Measurements from ENCODE around the gene USP13.

The USP13 gene

DNA sequence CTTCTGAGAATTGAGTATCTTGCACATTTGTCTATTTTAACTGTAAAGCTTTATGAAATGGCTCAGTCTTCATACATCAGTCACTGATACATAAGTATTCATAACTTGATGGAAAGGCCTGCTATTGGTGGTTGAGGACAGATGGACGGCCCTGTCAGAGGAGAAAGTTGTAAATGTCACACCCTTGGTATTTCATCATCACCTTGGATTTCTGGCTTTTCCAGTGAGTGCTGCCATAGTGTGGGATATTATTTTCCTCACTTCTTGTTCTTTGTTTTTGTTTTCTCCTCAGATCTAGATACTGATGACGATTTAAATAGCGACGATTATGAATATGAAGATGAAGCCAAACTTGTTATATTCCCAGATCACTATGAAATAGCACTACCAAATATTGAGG, 47.9 kb downstream of the USP13 start:
- DNase-seq: no peak

DNA sequence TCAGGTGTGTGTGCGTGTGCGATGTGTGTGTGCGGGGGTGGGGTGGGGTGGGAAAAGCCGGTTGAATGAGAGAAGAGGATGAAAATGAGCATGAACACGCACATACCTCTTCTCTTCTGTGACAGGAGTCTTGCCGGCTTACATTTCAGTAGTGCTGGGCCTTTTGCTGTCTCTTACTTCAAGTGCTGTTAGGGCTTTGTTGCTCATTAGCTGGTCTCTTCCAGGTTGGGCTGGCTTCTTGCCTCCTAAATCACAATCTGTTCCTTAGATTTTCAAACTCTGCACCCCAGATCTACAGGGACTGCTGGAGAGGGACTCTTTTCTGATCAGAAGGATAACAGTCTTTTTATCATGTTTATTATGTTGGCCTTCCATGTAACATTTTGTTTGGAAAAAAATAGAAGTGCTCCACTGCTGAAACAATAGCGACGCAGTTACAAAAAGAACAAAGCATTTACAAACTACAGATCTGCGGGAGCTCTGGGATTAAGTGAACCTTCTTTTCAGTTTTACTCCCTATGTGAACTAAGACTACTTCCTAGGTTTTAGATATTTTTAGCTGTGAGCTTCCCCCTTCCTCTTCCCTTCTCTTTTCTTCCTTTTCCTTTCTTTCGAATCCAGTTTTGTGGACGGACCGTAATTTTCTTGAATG, 48.5 kb downstream of the USP13 start:
- no peak for DNase-seq

DNA sequence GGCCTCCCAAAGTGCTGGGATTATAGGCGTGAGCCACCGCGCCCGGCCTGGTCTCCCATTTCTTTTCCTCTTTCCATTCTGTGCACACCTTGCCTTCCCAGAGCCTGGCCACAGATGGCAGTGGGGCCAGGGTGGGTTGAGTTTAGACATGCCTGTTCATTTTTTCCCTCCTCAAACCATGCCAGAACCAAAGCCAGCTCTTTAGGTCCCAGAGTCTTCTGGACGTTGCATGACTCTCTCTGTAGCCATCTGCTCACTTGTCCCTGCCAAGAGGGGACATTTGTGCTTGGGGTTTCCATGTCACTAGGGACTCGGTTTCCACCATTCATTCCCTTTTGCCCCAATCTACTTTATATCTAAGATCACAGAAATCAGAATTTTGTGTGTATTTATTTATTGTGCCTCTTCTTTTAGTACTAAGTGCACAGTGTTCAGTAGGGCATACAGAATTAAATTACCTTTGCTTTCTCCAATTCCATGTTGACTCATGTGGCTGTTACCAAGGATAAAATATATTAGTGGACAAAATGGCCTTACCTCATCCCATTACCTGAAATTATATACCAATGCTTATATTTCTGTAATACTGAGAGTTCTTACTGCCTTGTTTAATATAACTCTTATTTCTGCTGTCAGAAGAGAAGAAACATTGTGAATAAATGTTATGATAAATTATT, 49.6 kb downstream of the USP13 start:
- DNase-seq: no peak

DNA sequence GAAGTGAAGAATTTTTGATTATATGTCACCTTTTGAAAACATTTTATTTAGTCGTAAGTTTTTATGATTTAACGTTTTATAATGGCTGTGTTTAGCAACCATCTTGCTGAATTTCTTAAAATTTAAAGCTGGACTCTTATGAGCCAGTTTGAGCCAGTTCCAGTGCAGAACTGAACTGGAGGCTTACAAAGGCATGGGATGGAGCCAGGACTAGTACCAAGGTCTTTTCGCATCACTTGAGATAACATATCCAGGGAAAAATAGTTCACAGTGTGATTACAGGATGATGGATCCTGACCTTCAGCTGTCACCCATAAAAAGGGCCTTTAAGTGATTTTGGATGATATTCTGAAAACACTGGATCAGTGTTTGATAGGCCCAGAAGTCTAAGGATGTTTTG, 51.0 kb downstream of the USP13 start:
- DNase-seq: no peak

DNA sequence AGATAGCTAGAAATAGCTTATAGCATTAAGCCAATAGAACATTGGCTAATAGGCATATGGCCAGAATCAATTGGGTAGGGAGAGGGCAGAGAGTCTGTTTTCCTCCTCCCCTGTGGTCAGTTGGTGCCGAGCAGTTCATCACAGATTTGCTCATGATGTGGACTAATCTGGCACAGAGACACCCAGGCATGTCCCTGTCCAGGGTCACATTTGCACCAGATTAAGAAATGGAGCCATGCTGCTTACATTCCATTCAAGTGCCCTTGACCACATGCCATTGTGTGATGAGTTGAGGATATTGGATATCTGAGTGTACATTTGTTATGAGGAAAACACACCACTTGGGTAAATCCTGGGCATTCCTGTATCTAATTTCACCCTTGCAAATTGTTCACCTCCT, 53.4 kb downstream of the USP13 start:
- no peak for DNase-seq

DNA sequence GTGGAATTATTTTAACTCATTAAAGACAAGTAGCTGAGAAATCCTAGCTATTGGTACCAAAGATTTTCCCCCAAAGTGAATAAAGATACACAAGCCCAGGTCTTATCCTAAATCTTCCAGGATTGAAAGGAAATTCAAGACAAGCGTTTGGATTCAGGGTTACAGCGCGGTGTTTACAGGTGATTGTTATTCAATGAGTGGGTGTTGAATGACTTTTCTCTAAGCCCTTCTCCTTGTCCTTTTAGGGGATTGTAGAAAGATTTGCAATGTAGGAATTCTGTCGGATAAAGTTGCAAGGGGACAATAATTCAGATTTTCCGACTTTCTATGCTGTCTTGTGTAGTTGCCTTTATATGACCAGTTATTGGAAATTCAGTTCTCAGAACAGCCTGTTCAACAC, 57.2 kb downstream of the USP13 start:
- DNase-seq: no peak

DNA sequence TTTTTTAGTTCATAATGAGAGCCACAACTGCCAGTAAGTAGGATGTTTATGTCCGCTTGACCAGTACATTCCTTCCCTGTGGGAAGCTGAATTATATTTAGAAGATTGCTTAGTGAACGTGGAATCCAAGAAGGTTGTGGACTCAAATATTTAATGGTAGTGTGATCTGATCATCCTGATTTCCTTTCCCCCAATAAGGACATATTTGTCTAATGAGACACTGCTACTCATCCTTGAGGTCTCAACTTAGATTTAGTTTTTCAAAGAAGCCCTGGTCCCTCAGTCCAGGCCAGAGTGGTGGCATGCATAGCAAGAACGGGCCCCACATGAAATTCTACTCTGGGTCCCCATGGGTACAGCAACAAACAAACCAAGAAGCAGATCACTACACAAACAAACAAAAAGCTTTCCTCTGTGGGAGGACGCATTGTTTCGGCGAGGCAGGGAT, 60.8 kb downstream of the USP13 start:
- DNase-seq: no peak

DNA sequence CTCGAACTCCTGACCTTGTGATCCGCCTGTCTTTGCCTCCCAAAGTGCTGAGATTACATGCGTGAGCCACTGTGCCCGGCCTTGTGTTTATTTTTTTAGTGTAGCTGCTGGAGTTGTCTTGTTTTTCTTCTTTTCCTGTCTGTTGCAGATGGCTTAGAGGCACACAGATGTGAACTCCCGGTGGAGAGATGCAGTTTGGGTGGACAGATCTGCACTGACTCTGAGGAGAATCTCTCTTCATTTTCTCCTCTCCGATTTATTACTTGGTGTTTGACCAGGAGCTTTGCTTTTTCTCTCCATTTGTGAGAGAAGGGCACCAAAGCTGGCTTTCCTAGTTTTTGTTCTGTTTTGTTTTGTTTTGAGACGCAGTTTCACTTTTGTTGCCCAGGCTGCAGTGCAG, 62.7 kb downstream of the USP13 start:
- DNase-seq: no peak

DNA sequence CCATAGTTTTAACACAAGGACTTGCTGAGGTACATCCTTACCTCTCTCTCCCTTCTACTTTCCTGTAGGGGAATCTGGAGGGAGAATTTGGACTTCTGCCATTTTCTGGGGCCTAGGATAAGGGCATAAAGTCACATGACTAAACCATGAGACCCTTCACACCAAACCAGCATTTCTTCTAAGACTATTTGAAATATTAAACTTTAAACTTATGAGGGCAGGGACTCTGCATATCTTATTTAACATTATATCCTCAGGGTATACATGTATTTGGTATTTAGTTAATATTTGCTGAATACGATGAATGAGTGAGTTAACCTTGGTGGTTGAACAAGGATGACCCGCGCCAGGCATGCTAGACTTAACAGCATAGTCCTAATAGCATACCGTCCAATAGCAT, 63.4 kb downstream of the USP13 start:
- DNase-seq: no peak

DNA sequence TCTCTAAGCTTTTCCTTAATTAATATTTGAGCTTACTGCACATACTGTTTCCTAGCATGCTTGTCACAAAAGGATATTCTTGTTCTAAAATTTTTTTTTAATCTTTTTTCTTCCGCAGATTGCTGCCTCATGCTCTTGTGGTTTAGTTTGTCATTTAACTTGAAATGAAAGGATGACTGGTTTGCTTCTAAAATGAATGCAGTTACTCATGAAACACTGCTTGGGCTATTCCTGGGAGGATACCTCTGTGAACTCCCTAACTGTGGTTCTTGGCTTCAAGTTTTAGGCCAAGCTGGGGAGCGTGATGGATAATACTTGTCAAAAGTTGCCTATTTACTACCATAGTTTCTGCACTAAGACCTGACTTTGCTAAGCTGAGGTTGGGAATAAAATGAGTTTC, 64.0 kb downstream of the USP13 start:
- DNase-seq: no peak

DNA sequence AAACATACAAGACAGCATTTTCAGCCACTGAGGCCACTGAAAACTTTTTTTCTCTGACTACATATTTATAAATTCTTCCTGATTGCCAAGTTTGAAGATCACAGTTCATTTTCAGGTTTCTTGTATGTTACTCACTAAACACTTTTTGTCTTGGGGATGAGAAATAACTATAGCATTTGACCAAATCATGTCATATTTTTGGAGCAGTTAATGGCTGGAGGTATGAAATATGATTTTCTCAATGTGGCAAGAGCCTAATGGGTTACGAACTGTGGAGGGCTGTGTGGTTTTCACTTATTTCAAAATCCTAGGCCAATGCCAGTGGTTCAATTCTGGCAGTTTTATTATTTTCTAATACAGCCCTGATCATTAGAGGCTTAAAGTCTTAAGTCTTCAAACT, 64.4 kb downstream of the USP13 start:
- no peak for DNase-seq

DNA sequence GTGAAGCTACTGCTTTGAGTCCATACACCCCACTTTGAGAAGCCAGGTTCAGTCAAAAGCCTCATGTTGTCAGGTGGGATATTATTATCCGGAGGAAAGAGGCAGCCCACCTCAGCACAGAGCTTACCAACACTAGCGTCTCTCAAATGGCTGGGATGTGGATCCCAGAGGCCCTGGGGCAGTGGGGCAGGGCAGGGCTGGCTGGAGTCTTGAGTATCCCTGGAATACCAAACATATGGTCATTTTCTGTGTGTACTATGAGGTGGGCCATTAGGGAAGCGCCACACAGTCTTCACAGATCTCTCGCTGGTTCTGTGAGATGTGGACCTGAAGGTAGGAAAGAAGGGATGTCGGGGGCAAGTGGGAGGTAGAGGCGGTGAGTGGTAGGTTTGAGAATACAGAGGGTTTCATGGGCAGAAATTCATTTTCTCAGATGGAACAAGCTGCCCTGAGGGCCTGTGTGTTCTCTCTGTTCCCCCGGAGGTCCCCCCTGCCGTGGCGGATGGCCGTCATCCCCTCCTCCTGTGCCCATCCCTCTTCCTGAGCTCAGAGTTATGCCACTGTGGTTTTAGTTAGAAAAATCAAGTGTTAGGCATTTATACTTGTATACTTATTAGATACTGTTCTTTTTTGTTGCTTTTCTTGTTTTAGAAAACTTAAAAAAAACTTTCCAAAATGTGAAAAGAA, 66.4 kb downstream of the USP13 start:
- no peak for DNase-seq

DNA sequence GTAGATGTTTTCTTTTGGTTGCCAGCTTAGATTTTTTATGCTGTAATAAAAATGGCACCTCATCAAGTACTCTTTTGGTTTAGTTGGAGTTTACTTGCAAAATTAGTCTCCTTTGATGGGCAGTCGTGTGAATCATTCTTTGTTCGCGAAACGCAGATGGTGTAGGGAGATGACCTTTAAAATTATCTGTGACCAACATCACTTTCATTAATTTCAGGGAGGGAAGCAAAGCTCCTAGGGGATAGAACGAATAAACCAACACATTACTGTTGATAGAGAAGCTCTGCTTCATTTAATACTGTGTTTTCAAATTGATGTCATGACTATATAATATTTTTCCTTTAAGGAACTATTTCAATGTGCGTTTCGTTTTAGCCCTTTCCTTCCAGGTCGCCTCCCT, 67.4 kb downstream of the USP13 start:
- DNase-seq: peak in 1 of 3 experiments; percentile 10

DNA sequence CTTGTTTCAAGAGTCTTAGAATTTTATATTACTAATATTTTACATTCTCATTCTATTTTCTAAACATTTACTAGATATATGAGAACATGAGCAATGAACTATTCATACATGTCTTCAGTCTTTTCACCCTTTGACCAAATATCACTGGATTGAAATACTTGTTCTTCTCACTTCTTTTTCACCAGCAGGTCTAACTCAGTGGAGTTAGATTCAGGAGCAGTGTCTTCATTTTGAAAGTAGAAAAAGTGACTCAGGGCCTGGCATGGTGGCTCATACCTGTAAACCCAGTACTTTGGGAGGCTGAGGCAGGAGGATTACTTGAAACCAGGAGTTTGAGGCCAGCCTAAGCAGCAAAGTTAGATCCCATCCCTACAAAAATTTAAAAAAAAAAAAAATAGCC, 70.8 kb downstream of the USP13 start:
- no peak for DNase-seq

DNA sequence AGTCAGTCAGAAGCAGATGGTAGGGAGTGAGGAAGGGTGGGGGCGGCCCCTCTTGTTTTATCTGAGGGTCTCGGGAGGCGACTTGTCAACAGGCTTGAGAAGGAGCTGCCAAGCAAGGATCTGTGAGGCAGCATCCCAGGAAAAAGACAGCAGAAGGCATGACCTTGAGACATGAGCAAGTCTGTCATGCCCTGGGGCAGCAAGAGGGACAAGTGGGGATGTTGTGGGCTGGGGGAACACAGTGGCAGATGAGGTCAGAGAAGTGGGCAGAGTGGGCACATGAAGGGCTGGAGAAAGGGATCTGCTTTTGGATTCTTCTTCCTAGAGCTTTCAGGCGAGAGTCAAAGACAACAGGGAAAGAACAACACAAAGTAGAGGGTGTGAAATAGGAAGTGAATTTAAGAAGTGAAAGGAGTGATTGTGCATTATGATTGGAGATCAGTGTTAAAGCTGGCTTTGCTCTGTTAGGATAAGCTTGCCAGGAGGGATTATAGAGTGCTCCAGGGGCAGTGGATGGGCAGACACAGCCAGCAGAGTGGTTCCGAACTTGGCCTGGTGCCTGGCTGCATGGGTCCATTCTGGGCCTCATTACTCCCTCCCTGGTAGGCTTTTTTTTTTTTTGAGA, 73.3 kb downstream of the USP13 start:
- DNase-seq: no peak

DNA sequence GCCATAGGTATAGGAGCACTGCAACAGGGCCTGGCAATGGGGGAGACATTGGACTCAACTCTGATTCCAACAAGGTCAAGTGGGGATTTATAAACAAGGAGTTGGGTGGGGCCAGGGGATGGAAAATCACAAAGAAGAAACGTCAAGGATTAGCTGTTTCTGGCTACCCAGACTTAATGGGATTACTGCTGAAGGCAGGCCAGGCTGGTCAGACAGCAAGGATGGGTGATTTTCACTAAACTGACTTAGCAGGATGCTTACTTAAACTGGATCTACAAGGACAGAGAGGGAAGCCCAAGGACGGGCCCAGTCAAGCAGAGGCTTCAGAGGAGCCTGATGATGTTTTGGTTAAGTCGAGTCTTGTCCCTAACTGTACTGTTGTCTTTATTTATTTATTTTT, 76.2 kb downstream of the USP13 start:
- DNase-seq: no peak

DNA sequence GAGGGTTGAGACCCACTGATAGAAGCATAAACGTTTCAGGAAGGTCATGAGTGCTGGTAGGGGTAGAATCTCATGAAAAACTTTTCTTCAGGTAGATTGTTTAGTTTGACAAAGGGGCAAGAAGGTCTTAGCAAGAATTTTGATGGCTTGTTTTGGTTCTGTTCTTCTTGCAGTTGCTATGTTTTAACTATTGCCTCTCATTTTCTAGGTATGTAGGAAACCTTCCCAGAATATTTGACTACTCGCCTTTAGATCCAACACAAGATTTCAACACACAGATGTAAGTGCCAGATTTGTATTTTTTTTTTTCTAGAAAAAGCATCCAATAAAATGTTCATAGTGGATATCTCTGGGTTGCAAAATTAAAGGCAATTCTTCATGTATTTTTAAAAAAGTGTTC, 77.1 kb downstream of the USP13 start:
- no peak for DNase-seq

DNA sequence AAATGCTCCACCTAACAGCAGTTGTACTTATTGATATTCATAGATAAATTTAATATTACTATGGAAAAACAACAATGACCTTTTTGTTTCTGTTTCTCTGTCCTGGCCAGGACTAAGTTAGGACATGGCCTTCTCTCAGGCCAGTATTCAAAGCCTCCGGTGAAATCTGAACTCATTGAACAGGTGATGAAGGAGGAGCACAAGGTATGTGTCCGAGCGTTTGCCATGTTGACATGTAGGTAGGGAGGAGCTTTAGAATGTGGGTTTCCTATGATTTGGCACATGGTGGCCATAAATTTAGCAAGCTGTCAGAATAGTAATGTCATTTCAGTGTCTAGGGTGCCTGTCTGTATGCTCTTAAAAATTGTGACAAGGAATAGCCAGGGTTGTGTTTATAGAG, 77.7 kb downstream of the USP13 start:
- no peak for DNase-seq

DNA sequence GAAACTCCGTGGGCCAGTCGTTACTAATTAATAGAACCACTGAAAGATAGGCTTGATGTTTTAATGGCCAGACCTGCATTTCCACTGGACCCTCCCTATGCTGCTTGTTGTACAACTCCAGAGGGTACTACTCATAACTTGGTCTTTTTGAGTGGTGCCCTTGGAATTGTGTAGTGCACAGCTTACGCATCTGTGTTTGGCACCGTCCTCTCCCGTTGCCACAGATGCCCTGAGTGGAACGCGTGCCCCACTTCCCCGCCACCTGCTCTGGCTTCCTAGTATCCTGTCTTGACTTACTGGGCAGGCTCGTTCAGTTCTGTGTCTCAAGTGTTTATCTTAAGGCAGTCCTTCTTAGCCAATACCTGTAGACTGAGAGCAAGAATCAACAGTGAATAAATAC, 78.7 kb downstream of the USP13 start:
- DNase-seq: no peak

DNA sequence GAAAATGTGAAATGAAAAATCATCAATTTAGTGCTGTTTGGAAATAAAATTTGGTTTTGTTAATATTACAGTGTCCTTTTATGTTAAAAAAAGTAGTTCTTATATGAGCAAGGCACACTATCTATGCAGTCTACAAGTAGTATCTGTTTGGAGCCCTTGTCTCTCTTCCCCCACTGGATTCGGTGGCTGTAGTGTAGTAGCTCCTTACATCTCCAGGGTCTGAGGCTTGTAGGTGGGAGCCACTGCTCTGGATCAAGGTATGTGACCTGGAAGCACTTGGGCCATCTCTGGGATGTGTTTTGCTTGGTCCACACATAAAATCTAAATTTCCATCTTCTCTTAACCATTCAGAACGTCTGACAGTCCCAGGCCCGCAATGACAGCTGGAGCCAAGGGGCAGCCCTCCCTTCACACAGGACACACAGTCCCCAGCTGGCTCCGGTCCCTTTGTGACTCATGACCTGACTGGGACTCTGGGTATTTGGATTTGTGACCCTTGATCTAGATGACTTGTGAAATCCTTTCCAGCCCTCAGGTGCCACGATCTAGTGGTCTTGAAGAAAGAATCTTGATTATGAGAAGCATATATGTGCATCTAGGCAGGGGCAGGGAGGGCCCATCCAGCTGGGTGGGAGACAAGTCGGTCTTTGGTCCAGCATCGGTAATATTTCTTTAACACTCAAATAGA, 80.0 kb downstream of the USP13 start:
- DNase-seq: no peak

DNA sequence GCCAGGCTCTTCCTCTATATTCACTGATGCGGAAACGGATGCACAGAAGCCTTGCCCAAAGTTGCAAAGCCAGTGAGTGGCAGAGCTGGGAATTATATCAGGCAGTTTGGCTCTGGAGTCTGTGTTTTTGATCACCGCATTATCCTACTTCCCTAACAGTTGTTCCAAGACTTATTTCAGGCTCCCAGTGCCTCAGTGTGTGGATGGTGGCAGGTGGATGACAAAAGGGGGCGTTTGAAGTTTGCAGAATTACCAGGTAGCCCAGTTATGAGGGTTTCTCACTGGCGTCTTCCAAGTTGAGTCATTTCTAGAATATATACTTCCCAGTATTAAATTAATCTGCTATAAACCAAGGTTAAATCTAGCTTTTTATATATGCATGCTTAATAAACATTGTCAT, 81.0 kb downstream of the USP13 start:
- no peak for DNase-seq

DNA sequence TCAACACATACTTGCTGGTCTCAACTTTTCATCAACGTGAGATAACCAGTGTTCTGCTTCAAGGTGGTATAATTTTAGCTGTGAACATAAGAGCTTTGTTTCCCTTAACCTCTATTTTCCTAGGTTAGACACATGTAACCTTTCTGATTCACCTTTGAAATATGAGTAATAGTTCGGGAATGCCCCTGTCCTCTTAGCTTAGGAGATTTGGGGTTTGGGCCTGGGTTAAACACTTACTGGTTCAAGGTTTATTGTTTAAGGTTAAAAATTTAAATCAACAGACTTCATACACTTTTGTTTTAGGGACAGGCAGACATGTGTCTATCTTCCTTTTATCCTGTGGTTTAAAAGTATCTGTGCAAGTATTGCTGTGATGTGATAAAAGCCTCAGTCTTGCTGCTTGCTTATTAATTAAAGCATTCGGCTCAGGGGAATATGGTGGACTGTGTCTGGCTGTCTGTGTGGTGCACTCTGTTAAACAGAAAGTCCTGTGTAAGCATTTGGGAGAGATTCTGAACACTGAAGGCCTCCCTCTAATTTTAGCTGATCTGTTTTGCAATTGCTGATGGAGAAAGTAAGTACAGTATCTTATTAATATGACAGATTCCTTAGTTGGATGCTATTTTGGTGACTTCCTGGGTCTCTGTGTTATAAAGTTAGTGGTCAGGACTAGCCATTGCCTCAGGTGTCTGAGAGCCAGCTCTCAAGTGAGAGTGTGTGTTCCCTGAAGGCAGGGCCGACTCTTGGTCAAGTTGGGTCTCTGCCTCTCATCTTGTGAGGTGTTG, 81.8 kb downstream of the USP13 start:
- DNase-seq: no peak

DNA sequence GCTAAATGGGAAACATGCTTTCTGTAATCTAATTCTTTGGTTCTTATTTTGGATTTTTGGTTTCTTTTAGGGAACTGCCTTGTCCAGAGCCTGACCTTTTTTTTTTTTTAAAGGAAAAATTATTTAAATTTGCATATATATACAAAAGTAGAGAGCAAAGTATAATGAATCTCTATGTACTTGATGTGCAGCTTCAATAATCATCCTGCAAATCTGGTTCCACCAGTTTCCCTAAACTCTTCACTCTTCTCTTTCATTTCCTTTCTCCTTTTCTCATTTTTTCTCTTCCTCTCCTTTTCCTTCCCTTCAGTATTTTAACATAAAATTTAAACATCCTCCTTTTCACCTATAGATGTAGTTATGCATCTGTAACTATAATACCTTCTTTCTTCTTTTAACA, 82.5 kb downstream of the USP13 start:
- no peak for DNase-seq

All from NCI-H1417 (cell line).